Smooth muscle cell of the brain vasculature (primary cell): Measurements from ENCODE around the gene CYP4F3.
"Not testable (repeated sequence)": the region's sequence is repeated elsewhere in the genome, so short reads cannot be mapped to it uniquely, and the experiment has no call there.

Source experiments
- DNase-seq: peaks from one replicate; pipeline ENCODE4 v3.0.0-alpha.2; 2012; ENCODE audit warnings: low read depth, low spot score

Gene CYP4F3

DNA sequence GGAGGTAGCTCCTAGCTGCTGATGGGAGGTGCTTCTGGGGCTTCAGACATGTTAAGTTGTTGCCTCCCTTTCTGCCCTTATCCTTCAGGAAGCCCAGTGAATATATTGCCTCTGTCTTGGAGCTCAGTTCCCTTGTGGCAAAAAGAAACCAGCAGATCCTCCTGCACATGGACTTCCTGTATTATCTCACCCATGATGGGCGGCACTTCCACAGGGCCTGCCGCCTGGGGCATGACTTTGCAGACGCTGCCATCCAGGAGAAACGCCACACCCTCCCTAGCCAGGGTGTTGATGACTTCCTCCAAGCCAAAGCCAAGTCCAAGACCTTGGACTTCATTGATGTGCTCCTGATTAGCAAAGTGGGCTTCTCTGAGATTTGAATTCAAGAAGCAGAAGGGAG is 26.2 kb downstream of the CYP4F3 start:
- DNase-seq = no peak

GRCh38 chr19:15669440-15669839 is 28.7 kb downstream of the CYP4F3 start:
- DNase-seq = no peak

GRCh38 chr19:15669891-15670290 is 29.2 kb downstream of the CYP4F3 start:
- DNase-seq = no peak

GRCh38 chr19:15671237-15671821 is 30.6 kb downstream of the CYP4F3 start:
- no peak for DNase-seq

- DNase-seq = no peak
Measured at GRCh38 chr19:15671891-15672579, 31.3 kb downstream of the CYP4F3 start.

DNA sequence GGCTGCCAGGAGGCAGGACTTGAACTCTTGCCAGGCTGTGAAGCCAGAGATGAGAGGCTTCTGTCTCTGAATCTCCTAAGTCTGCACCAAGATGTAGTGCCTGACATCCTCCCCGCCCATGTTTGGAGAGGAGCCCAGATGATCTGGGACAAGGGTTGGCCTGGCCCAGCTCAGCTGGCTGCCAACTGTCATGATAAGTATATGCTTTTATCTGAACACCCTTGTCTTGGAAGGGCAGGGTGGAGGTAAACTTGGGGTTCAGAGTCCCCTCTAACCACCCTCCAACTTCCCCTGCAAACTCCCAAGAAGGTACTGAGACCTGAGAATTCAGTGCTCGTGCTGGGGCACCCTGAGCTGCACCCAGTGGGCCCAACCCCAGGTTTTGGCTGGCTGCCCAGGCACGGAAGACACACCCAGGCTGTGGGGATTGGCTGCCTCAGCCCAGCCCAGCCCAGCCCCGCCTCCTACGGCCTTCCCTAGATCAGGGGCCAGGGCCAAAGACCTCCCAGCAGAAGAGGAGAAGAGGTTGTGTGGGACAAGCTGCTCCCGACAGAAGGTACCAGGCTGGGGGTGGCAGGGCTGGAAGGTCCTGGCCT is 32.0 kb downstream of the CYP4F3 start, which contains the start of gene CYP4F12:
CYP4F12 (plus strand) TSS at position 508 of the 596 bp plus-strand sequence. CDS start 443 bp downstream, outside the sequence.
- DNase-seq = no peak

- DNase-seq = no peak
Measured at GRCh38 chr19:15673176-15673654, 32.5 kb downstream of the CYP4F3 start.

- DNase-seq = no peak
Measured at GRCh38 chr19:15675560-15675959, 34.9 kb downstream of the CYP4F3 start.

- no peak for DNase-seq
Measured at GRCh38 chr19:15679089-15679488, 38.4 kb downstream of the CYP4F3 start.

DNA sequence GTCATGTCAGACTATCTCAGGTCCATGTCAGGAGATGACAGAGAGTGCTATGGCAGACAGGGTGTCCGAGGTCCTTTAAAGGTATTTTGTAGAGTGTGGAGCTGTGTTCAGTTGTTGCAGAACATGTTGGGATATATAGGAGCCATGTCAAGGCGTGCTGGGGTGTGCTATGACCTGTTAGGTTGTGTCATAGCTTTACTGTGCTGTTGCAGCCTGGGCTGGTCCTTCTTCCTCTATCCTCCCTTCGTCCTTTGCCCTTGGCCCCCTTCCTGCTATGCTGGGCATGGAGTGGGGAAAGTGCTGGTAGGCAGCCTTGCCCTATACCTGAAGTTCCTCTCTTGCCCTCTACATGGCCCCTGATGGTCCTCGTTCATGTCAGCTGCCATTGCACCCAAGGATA is 39.2 kb downstream of the CYP4F3 start:
- not testable (repeated sequence) for DNase-seq

GRCh38 chr19:15680478-15681322 is 40.0 kb downstream of the CYP4F3 start:
- DNase-seq = no peak

GRCh38 chr19:15683411-15683810 is 42.7 kb downstream of the CYP4F3 start:
- no peak for DNase-seq

- DNase-seq = no peak
Measured at GRCh38 chr19:15684828-15685227, 44.1 kb downstream of the CYP4F3 start.

DNA sequence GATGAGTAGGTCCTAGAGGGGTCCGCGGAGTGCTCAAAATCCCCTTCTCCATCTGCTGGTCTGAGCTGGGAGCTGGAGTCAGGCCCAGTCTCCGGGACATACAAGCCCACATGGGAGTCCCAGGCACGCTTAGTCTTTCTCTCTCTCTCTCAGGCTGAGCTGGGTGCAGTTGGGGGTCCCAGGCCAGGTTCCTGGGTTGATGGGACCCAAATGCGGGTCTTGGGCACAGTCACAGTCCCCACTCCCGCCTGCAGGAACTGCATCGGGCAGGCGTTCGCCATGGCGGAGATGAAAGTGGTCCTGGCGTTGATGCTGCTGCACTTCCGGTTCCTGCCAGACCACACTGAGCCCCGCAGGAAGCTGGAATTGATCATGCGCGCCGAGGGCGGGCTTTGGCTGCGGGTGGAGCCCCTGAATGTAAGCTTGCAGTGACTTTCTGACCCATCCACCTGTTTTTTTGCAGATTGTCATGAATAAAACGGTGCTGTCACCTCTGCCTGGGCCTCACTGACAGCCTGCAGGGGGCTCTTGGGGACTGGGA is 56.0 kb downstream of the CYP4F3 start:
- no peak for DNase-seq

GRCh38 chr19:15701757-15702533 is 61.2 kb downstream of the CYP4F3 start:
- DNase-seq = no peak

GRCh38 chr19:15702534-15702930 is 61.8 kb downstream of the CYP4F3 start:
- no peak for DNase-seq
